Measurements from ENCODE around the gene BYSL.

Gene BYSL

DNA sequence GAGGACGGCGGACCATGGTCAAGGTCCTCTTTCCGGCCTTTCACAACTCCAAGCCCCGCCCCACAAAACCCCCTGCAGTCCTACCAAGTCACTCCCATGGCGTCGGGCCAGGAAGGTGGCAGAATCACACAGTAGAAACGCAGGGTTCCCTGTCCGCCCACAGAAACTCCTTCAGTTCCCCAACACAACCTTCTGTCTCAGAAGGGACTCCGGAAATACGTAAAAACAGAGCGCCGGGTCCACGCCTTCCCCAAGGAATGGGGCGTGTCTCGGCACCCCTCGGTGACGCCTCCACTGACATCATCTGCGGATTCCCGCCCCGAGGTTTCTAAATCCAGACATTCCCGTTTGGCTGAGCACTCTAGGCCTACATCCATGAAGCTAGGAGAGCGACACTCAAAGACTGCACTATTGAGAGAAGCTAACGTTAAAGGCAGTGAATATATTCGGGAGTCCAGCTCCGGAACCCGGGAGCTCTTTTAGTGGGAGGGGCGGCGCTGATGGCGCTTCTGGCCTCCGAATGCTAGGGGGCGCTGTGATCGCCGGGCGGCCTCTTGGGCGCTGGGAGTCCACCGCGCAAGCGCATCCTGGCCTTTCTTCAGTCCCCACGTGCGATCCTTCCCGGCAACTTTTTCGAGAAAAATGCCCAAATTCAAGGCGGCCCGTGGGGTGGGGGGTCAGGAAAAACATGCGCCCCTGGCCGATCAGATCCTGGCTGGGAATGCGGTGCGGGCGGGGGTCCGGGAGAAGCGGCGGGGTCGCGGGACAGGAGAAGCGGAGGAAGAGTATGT, at the start of gene BYSL, which contains the start of gene MED20:
TSS of gene BYSL (plus strand) at position 579 of the 791 bp plus-strand sequence. CDS start at position 643, 64 bp downstream.
TSS of gene MED20 (minus strand) at position 219 of the 791 bp plus-strand sequence. CDS start at position 98, 121 bp downstream.
- DNase-seq (ENCODE audit: low spot score) = peak; percentile 96

- DNase-seq (ENCODE audit: low spot score) = no peak
These were observed 49.6 kb upstream of the BYSL start for GRCh38 chr6:41871691-41872090.

DNA sequence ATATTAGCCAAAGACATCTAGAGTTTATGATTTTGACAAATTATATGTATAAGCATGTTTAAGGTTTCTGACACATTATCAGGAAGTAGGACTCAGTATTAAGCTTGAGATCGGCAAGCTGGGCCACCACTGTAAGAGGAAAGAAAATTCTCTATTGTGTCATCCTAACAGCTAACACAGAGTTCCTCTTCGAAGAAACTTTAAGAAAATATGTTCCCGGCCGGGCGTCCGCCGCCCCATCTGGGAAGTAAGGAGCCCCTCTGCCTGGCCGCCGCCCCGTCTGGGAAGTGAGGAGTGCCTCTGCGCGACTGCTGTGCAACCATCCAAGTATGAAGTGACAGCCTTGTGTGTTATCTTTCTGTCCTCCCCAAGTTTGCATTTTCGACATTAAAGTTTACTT, 49.2 kb upstream of the BYSL start:
- DNase-seq (ENCODE audit: low spot score) = no peak

- no peak for DNase-seq (ENCODE audit: low spot score)
These were observed 46.6 kb upstream of the BYSL start for GRCh38 chr6:41874741-41875140.

- DNase-seq (ENCODE audit: low spot score) = no peak
These were observed 44.1 kb upstream of the BYSL start for GRCh38 chr6:41877051-41877680.

- peak; percentile 34 for DNase-seq (ENCODE audit: low spot score)
These were observed 43.1 kb upstream of the BYSL start for GRCh38 chr6:41878246-41878645.

DNA sequence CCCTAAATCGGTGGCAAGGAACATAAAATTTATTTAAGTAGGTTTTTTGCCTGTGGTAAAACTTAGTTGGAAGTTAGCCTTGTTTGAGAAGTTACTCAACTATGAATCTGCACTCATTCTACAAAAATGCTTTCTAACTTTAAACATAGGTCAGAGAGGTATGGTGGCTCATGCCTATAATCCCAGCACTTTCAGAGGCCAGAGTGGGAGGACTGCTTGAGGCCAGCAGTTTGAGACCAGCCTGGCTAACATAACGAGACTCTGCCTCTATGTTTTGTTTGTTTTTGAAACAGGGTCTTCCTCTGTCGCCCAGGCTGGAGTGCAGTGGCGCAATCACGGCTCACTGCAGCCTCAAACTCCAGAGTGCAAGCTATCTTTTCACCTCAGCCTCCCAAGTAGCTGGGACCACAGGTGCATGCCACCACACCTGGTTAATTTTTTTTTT, 42.3 kb upstream of the BYSL start:
- no peak for DNase-seq (ENCODE audit: low spot score)

GRCh38 chr6:41881506-41881905, 39.8 kb upstream of the BYSL start:
- no peak for DNase-seq (ENCODE audit: low spot score)

DNA sequence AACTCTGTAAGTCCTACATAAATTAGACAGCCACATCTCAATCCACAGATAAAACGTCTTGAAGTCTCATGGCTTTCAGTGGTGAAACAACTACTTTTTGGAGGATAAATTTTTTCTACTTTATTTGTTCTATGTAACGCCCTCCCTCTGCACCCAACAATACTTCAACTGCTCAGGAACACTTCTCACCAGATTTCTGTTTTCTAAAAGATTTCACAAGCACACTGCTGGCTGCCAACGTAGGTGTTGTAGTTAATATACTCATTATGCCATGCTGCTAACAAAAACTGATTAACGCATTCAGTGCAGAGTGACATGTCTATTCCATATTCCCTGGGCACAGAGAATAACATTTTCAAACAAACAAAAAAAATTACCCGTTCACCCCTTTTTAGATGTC, 36.3 kb upstream of the BYSL start:
- no peak for DNase-seq (ENCODE audit: low spot score)

- DNase-seq (ENCODE audit: low spot score) = no peak
These were observed 35.4 kb upstream of the BYSL start for GRCh38 chr6:41885930-41886329.

DNA sequence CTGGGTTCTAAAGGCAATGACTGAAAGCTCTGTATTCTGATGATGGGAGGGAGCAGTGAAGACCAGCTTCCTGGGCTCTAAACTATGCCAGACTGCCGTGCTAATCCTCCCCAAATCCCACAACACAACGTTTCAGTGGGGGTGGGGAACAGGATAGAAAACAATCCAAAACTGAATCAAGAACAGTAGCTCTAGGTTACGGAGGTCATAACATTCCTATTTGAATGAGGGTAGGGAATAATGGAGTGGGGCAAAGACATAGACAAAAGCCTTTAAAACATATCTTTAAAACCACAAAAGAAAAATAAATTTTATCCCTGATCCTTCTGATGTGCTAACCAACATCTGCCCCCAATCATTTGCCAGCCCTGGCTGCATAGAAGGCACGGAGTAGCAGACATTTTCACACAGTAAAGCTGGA, 34.0 kb upstream of the BYSL start:
- no peak for DNase-seq (ENCODE audit: low spot score)

GRCh38 chr6:41892921-41893564, 28.3 kb upstream of the BYSL start:
- no peak for DNase-seq (ENCODE audit: low spot score)

DNA sequence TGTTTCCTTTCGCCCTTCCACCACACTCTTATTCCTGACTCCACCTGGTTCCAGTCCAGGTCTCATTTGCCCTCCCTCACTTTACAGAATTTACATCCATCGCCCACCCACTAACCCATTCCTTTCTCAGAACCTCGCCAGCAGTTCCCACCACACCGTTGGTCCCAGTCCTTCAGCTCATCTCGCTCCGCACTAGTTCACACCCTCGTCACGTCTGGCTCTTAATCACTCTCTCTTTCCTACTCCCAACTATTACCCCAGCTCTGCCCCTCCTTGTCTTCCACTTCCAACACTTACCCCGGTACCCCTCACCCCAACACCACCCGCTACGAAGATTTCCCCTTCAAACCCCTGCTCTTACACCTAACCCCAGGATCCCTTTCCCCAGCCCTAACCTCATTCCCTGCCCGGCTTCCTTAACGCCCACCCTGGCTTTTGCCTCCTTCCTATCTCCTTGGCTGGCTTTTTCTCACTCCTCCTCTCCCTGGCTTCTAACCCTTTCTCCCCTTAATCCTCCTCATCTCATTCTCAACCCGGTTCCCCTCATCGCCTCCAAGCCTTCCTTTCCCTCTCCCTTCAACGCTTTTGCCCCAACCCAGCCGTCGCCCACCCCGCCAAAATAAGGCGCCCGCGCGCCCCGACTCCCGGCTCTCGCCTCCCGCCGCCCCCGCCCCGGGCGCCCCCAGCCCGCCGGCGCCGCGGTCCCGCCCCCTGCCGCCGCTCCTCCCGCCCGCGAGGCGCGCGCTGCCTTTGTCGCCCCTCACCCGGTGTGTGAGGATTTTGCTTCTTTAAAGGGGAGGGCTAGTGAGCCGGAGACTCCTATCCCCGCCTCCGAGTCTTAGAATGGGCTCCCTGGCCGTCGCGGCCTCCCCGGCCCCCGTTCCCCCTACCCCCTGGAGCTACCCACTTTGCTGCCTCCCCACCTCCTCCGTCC, 26.7 kb upstream of the BYSL start:
- no peak for DNase-seq (ENCODE audit: low spot score)

GRCh38 chr6:41895300-41896233, 25.7 kb upstream of the BYSL start, which contains the start of gene USP49:
Gene USP49, minus strand, starts transcription at chr6:41895375. Its CDS starts 88,392 bp downstream, at chr6:41806983.
- DNase-seq (ENCODE audit: low spot score) = peak; percentile 86

DNA sequence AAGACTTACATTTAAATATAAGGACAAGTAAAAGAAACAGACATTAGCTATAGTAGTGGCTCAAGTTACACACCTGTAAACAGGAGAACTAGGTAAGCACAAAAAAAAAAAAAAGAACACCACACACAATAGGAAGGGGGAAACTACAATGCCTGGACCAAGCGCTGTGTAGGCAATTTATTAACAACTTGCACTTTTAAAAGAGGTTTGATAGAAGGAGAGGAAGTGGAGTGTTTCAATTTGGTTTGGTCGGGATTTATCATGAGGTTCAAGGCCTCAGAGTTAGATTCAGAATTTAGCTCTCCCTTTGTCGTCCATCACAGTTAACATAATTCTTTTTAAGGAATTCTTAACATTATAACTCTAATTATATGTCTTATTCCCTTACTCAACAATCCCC, 25.0 kb upstream of the BYSL start:
- DNase-seq (ENCODE audit: low spot score) = no peak

GRCh38 chr6:41900861-41901260, 20.4 kb upstream of the BYSL start:
- no peak for DNase-seq (ENCODE audit: low spot score)

DNA sequence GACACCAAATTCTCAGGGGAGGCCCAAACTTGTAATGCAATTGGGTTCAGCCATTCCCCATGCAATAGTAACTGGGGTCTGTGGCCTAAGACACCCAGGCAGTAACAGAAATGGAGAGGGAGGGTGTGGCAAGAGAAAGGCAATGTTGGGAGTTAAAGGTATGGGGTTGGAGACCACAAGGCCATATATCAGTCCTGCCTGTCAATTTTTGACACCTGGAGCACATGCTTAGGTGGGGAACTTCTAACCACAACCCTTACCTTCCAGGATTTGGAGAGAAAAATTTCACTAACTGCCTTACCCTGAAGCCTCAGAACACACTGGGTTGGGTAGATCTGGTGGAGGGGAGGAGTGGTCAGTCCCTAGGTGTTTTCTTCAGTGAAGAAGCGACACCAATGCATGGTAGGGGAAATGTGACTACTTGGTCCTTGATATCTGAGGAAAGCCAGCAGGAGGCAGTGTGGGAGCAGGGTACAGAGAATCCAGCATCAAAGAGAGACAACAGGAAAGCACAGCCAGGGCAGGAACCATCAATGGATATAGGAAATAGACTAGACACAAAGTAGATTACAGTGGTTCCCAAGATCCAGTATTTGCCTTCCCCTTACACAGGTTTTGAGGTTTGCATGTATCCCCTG, 19.3 kb upstream of the BYSL start:
- no peak for DNase-seq (ENCODE audit: low spot score)

DNA sequence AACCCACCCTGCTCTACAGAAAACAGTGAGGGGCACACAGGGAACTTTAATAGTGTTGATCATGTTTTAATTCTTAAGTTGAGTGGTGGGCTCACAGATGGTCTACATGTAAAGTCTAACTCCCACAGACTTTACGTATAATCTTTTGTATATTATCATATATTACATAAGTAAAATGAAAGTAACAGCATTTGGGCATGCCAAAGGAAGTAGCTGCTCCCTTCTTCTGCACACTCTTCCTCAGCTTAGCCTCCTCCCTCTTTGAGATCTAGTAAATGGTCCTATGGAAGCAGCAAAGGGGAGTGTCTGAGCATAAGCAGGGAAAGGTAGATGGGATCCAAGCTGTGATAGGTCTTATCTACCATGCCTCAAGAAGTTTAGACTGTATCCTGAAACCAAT, 11.6 kb upstream of the BYSL start:
- no peak for DNase-seq (ENCODE audit: low spot score)

DNA sequence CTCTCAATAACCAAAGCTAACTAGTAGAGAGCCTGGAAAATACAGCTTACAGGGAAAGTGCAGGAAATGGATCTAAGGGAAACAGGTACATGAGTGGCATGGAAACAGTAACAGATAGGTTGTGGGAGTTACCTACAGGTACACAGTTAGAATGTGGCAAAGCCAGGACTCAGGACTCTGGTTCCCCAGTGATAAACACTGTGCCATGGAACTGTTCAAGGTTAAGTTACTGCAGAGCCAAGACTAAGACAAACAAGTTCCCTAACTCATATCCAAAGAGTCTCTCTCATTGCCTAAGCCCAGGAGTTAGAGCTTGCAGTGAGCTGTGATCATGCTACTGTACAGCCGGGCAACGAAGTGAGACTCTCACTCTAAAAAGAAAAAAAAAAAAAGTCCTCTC, 7.0 kb upstream of the BYSL start:
- DNase-seq (ENCODE audit: low spot score) = no peak

Data from hepatic stellate cell (primary cell).